ENCODE results near the gene XRCC4. TPM values are rescaled to one million over a fixed set of nuclear protein-coding genes. Genes with fewer than 3 reads are reported as not detected.
"Not testable (repeated sequence)": the region's sequence is repeated elsewhere in the genome, so short reads cannot be mapped to it uniquely, and the experiment has no call there.

XRCC4 gene
- total and polyA plus RNA-seq, 11 donors, result 3.3 to 50.5 (median 8.0) TPM

DNA sequence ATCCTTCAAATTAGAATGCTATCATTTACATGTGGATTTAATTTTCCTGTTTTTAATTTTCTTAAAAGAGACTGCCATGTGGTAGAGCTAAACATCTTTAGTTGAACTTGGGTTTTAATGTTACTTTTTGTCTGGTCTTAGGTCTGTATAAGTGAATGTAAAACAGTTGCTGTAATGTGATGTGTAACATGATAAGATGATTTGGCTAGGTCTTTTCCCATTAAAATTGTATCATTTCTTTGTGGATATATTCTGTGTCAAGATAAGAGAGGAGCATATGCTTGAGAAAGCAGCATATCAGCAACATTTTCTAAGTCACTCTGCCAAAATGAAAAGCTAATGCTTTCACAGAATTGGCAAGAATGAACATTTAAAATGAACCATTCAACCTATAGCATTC lies 18.6 kb upstream of the XRCC4 start:
- no peaks in the 10 kb centered on the region for H3K27me3 ChIP-seq
- H3K4me3 ChIP-seq, result no peak overlapping the region
- no peaks in the 10 kb centered on the region for H3K9me3 ChIP-seq
- H3K27ac ChIP-seq, result no peak overlapping the region
- peaks cover 0 to 37% (median 0%) of the 10 kb centered on the region in 12 donors for H3K4me1 ChIP-seq
- TF ChIP-seq, protein P1, sequence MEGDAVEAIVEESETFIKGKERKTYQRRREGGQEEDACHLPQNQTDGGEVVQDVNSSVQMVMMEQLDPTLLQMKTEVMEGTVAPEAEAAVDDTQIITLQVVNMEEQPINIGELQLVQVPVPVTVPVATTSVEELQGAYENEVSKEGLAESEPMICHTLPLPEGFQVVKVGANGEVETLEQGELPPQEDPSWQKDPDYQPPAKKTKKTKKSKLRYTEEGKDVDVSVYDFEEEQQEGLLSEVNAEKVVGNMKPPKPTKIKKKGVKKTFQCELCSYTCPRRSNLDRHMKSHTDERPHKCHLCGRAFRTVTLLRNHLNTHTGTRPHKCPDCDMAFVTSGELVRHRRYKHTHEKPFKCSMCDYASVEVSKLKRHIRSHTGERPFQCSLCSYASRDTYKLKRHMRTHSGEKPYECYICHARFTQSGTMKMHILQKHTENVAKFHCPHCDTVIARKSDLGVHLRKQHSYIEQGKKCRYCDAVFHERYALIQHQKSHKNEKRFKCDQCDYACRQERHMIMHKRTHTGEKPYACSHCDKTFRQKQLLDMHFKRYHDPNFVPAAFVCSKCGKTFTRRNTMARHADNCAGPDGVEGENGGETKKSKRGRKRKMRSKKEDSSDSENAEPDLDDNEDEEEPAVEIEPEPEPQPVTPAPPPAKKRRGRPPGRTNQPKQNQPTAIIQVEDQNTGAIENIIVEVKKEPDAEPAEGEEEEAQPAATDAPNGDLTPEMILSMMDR (IDR thresholded peaks at IDR 0.05), result no peak
- TF ChIP-seq POLR2A (IDR thresholded peaks at IDR 0.05), result no peak
- intact Hi-C loops (cut with DNase I), result no loop called here
- peaks cover 0 to 66% (median 44%) of the 10 kb centered on the region in 9 donors for H3K36me3 ChIP-seq
- ATAC-seq, result no peak
- no peak for DNase-seq

DNA sequence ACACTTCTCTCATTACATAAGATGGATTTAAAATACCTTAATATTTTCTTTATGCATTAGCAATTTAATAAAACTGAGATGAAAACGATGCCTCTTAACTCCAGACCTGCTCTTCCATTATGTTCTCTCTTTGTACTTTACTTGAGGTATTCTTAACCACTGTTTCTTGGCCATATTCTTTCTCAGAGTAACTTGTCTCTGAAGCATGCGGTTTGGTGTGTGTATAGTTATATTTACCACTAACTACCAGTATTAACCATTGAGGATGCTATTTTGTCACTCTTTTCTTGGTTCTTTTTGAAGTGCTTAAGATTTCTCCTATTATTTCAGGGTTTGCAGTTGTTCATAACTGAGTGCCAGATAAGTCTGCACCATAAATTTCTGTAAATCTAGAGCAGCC lies 18.0 kb upstream of the XRCC4 start:
- intact Hi-C loops (cut with DNase I), result no loop called here
- H3K27ac ChIP-seq, result no peak overlapping the region
- H3K36me3 ChIP-seq, result peaks cover 0 to 72% (median 45%) of the 10 kb centered on the region in 9 donors
- H3K4me1 ChIP-seq, result peaks cover 0 to 37% (median 0%) of the 10 kb centered on the region in 12 donors
- DNase-seq (no peak), ATAC-seq (no peak)
- no peaks in the 10 kb centered on the region for H3K9me3 ChIP-seq
- 72 to 81% (median 76%) methylated on average over 2 of the region's 2 CpGs for WGBS, 4 donors
- TF ChIP-seq, protein P1 (IDR thresholded peaks at IDR 0.05), result no peak
- TF ChIP-seq POLR2A (IDR thresholded peaks at IDR 0.05), result no peak
- H3K27me3 ChIP-seq, result no peaks in the 10 kb centered on the region
- H3K4me3 ChIP-seq, result no peak overlapping the region

DNA sequence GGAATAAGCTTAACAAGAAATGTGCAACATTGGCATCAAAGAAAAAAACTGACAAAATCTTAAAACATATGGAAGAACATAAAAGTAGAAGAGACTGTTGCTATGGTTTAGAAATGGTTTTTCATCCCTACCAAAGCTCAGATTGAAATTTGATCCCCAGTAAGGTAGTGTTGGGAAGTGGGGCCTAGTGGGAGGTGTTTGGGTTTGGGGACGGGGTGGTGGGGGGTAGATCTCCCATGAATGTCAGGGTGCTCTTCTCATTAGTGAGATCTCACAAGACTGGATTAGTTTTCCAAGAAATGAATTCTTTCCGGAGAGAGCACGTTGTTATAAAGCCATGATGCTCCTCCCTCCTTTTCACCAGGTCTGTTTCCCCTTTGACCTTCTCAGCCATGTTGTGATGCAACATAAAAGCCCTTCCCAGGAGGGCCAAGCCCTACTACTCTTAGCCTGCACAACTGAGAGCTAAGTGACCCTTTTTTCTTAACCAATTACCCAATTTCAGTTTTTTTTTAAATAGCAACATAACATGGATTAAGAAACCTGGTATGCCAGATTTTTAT lies 10.7 kb upstream of the XRCC4 start:
- Histone ChIP-seq H3K4me3 (no peak overlapping the region), H3K36me3 (peaks cover 0 to 22% (median 16%) of the 10 kb centered on the region in 9 donors), H3K9me3 (no peaks in the 10 kb centered on the region), H3K4me1 (peaks cover 0 to 35% (median 9%) of the 10 kb centered on the region in 12 donors), H3K27me3 (no peaks in the 10 kb centered on the region), H3K27ac (no peak overlapping the region)
- intact Hi-C loops (cut with DNase I), result loop anchor here in 1 of 10 donors (10.0 kb wide), 1 partner anchor 338 kb away; no protein-coding TSS in a partner anchor
- ATAC-seq (no peak), DNase-seq (no peak)
- TF ChIP-seq, protein P1 (IDR thresholded peaks at IDR 0.05), result no peak
- no peak for TF ChIP-seq POLR2A (IDR thresholded peaks at IDR 0.05)
- 76 to 89% (median 85%) methylated on average over 3 of the region's 3 CpGs for WGBS, 4 donors

DNA sequence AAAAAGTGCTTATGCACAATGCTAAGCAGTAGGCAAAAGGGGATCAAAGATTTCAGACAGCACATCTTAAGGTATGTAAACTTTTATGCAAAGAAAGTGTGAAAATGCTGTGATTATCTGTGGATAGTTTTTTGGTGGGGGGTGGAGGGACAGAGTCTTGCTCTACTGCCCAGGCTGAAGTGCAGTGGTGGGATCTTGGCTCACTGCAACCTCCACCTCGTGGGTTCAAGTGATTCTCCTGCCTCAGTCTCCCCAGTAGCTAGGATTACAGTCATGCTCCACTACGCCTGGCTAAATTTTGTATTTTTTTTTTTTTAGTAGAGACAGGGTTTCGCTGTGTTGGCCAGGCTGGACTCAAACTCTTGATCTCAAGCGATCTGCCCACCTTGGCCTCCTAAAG lies 10.0 kb upstream of the XRCC4 start:
- DNase-seq, result not testable (repeated sequence)

More for the DNA sequence above, 10.0 kb upstream of the XRCC4 start:
- not testable (repeated sequence) for H3K4me3 ChIP-seq, ATAC-seq, H3K27me3 ChIP-seq, H3K9me3 ChIP-seq, H3K27ac ChIP-seq
- intact Hi-C loops (cut with DNase I), result loop anchor here in 1 of 10 donors (10.0 kb wide), 1 partner anchor 337 kb away; no protein-coding TSS in a partner anchor
- Histone ChIP-seq H3K36me3 (peaks cover 0 to 17% (median 8%) of the 10 kb centered on the region in 9 donors), H3K4me1 (peaks cover 0 to 43% (median 13%) of the 10 kb centered on the region in 12 donors)
- WGBS, 4 donors, result 92 to 97% (median 95%) methylated on average over 4 of the region's 4 CpGs

Measured in heart left ventricle (tissue), 16 donors.